NOMO-1 treated with DMSO at 0.1 percent for 48 hours (cell line): ENCODE results near the gene OBSCN.

Experiments used
- DNase-seq: peaks from one replicate; lab custom pipeline; 2025; ENCODE audit not compliant: unreplicated experiment; lab: John Stamatoyannopoulos, UW

OBSCN gene

DNA sequence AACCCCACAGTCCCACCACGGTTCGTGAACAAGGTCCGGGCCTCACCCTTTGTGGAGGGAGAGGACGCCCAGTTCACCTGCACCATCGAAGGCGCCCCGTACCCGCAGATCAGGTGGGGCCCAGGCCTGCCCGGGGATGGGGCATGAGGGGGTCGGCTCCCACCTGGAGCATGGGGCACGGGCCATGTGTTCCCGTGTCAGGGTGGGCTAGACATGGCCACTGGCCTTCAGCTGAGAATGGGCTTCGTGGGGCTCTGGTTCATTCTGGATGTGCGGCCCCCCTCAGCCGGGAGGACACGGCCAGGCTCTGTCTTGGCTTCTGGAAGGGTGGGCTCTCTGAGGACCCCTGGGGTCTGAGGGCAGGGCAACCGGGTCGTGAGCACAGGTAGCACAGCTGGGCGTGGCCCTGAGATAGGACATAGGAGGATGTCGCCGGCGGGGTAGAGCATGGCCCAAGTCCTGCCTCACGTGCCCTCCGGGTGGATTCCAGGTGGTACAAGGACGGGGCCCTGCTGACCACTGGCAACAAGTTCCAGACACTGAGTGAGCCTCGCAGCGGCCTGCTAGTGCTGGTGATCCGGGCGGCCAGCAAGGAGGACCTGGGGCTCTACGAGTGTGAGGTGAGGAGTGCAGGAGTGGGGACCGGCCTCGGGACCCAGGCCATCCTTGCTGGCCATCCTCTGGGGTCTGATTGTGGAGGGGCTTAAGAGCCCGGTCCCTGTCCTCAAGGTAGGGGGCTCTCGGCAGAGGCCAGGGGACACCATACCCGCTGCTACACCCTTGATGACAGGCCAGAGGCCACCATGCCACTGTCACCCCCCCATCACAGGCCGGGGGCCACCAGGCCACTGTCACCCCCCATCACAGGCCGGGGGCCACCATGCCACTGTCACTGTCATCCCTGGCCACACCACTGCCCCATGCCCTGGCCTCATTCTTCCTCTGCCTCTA, 143.3 kb downstream of the OBSCN start:
- DNase-seq = no peak

DNA sequence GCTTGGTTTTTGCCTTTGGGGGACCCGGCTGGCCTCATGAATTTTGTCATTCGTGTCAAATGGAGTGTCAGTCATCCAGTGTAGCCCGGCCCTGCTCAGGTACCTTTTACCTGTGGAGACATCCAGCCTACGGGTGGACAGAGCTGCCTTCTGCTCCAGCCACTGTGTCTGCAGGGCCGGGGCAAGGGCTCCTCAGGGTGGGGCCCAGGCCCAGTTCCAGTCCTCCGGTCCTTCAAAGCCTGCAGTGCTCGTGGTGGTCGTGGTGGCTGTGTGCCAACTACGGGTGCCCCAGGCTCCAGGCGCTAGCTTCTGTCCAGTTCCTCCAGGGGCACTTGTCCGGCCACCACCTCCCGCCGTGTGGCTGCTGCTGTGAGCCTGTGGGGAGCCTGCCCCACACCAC, 144.0 kb downstream of the OBSCN start:
- no peak for DNase-seq

DNA sequence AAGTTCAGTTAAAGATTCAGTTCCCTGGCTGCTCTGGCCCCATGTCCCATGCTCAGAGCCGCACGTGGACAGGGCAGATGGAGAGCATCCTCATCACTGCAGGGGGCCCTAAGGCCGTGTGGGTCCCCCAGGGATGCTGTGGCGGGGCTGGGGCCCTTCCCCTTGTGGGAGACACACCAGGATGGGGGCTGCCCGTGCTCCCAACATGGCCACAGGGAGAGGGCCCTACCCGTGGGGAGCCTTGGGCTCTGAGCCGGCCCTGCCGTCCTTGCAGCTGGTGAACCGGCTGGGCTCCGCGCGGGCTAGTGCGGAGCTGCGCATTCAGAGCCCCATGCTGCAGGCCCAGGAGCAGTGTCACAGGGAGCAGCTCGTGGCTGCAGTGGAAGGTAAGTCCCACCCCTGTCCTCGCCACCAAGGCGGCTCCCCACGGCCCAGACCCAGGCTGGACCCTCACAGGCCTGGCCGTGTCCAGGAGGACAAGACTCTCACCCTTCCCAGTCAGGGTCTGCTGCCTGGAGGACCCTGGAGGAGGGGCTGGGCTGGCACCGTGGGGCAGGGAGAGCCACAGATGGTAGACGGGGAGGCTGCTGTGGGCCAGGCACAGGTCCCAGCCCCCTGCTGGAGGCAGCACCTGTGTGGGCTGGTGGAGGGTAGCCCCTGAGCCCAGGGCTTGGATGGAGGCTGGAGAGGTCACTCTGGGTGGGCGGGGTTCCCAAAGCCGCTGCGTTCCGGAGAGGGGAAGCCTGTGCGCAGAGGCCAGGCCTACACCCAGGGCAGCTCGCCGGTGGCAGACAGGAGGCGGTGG, 145.0 kb downstream of the OBSCN start:
- no peak for DNase-seq

DNA sequence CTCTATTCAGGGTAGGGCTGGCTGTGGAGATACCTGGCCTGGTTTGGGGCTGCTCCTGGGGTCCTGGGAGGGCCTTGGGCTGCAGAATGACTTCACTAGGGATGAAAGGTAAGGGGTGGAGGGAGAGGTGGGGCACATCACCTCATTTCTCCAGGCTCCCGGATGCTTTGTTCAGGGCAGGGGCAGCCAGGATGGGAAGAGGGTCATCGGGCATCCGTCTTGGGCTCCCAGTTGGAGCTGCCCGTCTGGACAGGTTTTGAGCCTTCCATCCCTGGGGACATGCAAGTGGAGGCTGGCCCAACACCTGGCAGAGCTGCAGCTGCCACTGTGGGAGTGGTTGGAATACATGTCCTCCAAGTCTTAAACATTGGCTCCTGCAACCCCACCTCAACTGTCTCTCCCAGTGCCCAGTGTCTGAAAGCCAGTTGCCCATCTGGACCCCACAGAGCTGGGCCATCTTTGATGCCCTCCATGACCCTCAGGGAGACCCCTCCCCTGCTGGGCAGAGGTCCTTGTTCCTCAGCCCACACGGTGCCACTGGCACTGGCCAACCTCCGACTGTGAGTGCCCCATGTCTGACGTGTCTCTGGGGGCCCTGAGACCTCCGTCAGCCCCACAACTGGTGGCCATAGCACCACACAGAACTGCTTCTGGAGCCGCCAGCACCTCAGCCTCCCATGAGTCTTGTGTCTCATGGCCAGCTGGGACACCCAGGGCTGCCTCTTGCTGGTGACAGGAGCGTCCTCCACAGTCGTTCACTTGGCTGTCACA, 145.9 kb downstream of the OBSCN start:
- DNase-seq = no peak

DNA sequence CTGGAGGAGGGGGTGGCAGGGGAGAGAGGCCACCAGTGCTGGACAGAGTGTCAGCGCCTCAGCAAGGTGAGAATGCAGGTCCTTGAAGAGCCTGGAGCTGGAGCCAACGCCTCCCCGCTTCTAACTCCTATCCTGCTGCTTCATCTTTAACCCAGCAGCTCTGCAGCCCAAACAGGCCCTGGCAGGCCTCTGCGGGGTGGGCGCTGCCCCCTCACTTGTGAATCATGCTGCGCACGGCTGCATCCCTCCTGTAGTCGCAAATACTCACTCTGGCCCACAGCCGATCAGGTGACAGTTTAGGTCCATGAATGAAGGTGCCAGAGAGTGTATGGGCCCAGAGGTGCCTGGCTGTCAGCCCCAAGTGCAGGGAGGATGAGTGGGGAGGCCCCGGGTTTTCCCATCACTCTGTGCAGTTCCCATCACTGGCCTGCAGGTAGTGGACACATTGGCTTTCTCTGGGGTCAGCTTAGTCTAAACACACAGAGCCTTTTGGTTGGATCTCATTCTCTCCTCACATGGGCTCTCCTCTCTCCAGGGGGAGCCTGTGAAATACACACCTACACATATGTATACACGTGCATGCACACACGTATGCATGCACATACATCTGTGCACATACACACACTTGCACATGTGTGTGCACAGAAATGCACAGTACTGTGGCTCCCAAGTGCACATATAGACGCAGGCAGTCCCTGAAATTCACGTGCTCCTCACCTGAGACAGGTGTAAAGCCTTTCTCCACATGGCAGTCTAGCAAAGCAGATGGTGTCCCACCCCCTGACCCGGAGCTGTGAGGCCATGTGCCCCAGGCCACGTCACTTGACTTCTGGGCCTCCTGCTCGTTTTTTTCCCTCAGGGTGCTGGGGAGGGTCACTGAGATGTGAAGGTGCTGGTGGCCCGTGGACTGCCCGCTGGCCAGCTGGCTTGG, 146.8 kb downstream of the OBSCN start:
- DNase-seq = no peak

DNA sequence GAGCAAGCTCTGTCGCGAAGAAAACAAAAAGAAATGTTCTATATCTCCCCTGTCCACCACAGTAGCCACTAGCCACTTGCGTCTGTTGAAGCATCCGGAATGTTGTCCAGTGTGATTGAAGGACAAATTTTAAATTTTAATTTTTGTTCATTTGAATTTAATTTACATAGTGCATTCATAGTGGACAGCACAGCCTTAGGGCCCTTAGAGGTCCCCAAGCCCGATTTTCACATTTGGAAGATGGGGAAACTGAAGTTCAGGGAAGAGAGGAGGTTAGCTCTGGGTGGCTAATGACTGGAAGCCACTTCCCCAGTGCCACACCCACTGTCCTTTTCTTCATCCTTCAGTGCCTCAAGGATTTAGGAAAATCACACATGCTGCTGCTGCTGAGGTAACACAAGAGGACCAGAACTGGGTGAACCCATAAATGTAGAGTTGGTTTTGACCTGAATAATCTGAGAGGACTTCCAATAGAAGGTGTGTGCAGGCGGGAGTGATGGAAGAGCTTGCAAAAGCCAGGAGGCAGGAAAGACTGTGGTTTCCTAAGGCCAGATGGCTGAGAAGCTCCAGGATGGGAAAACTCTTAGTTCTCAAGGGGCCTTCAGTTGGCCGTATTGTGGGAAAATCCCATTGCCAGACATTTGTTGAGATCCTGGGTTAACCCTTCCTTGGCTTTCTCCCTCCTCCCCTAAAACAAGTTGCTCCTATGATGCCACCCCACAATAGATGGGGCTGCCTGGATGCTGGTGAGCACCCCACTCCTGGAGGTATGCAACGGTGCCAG, 149.2 kb downstream of the OBSCN start:
- DNase-seq = no peak

DNA sequence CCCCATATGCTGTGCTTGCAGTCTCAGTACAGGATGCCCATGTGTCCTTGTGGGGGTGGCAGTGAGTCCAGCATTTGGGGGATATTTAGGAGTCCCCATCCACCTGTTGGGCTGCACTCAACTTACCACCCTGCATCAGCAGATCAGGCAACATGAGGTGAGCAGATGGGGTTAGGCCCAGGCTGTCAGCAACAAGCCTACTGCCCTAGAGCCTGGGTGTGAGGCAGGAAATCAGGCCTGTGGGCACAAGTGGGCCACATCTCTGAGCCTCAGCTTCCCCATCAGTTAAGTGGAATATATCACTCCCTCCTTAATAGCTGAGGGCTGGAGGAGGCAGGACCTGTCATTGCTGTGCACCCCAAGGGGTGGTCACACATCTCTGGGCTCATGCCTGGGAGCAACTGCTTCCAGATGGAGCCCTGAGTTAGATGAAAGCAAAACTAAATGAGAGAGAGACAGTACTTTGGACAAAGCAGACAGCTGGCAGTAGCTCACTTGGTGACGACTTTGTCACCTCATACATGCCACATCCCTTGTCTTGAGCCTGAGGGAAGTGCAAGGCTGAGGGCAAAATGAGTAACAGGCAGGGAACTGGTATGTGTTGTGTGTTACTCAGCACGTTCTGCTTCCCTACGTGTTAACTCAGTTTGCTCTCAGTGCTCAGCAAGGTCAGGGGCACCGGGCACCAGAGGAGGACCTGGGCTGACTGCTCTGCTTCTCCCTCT, 150.4 kb downstream of the OBSCN start:
- no peak for DNase-seq

DNA sequence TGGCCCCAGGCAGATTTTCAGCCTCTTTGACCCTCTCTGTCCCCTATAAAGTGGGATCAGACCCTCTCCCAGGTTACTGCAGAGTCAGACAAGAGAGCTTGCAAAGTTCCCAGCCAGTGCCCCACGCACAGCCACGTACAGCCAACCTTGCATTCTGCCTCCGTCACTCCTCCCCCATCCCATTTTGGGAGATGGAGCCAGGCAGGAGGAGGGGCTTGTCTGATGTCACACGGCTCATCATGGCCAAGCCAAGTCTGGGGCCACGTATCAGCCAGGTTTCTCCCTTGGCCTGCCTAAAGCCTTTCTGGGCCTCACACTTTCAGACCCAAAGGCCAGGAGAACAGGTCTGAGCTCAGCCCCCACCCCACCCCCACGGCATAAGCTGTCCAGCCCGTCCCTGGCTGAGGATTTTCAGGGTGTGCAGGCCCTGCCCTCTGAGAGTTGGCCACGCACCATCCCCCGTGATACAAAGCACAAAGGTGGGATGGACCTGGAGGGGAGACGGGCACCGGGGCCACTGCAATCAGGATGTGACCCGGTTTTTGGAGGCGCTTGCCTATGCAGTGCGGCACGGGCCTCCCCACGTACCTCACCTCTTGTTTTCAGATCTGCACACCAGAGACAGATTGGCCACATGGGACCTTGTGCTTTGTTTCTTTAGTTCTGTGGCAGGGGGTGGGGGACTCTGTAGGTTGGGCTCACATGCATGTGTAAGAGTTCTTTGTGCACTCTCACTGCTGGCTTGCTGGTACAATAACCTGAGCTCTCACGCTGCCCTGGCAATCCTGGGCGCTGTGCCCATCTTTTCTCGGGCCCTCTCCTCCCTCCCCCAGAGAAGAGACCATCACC, 151.1 kb downstream of the OBSCN start:
- DNase-seq = no peak

DNA sequence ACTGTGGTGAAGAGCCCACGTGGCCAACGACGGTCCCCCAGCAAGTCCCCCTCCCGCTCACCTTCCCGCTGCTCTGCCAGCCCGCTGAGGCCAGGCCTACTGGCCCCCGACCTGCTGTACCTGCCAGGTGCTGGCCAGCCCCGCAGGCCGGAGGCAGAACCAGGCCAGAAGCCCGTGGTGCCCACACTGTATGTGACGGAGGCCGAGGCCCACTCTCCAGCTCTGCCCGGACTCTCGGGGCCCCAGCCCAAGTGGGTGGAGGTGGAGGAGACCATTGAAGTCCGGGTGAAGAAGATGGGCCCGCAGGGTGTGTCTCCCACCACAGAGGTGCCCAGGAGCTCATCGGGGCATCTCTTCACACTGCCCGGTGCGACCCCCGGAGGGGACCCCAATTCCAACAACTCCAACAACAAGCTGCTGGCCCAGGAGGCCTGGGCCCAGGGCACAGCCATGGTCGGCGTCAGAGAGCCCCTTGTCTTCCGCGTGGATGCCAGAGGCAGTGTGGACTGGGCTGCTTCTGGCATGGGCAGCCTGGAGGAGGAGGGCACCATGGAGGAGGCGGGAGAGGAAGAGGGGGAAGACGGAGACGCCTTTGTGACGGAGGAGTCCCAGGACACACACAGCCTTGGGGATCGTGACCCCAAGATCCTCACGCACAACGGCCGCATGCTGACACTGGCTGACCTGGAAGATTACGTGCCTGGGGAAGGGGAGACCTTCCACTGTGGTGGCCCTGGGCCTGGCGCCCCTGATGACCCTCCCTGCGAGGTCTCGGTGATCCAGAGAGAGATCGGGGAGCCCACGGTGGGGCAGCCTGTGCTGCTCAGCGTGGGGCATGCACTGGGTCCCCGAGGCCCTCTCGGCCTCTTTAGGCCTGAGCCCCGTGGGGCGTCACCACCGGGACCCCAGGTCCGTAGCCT, 152.0 kb downstream of the OBSCN start:
- no peak for DNase-seq

DNA sequence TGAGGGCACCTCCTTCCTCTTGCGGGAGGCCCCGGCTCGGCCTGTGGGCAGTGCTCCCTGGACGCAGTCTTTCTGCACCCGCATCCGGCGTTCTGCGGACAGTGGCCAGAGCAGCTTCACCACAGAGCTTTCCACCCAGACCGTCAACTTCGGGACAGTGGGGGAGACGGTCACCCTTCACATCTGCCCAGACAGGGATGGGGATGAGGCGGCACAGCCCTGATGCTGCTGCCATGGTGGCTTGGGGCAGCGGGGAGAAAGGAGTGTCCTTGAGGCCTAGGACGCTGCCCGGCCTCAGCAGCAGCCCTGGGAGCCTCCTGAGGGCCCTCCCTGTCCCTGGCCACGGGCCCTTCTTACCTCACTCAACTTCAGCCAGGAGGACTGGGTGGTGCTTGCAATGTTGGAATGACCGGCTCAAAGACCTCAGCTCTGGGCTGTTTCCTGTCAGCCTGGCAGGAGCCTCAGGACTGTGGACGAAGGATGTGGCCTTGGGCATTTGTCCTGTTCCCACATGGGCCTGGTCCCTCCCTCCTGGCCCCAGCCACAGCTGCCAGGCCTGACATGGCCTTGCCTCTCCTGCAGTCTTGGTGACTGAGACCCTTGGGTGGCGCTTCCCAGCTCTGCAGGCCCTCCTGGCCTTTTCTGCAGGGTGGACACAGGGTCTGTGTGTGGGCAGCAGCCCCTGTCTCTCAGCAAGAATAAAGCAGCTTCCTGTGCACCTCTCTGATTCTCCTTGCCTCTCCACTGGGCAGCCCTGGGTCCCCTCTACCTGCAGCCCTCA, 152.9 kb downstream of the OBSCN start:
- DNase-seq = no peak

DNA sequence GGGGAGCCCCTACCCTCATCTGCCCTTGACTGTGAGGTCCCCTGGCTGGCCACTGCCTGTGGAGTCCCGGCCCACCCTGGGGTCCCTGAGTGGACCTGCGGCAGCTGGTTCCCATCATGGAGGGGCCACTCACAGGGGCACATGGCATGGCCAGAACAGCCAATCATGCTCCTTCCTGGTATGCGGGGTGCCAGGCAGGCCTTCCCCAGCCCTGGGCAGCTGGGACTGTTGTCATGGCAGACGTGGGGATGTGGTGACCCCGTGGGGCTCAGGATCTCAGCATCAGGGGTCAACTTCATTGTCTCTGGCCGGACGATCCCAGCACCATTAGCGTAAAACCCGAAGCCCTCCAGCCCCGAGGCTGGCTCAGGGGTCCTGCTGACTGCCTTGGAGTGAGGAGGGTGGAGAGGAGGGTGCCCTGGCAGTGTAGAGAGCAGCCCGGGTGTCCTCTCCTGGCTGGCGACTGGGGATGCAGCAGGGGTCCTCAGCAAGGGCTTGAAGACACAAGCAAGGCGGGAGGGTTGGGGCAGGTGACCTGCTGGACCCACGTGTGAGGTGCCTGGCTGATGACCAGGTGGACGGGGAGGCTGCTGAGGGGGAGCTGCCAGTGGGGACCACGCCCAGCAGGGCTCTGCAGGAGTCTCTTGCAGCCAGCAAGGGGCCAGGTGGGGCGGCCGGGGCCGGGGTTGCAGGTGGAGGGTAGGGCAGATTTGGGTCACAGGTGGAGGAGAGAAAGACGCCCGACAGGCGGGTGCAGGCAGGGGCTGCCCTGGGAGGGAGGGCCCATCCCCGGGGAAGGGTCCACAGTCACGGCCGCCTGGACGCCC, 153.7 kb downstream of the OBSCN start:
- DNase-seq = no peak

DNA sequence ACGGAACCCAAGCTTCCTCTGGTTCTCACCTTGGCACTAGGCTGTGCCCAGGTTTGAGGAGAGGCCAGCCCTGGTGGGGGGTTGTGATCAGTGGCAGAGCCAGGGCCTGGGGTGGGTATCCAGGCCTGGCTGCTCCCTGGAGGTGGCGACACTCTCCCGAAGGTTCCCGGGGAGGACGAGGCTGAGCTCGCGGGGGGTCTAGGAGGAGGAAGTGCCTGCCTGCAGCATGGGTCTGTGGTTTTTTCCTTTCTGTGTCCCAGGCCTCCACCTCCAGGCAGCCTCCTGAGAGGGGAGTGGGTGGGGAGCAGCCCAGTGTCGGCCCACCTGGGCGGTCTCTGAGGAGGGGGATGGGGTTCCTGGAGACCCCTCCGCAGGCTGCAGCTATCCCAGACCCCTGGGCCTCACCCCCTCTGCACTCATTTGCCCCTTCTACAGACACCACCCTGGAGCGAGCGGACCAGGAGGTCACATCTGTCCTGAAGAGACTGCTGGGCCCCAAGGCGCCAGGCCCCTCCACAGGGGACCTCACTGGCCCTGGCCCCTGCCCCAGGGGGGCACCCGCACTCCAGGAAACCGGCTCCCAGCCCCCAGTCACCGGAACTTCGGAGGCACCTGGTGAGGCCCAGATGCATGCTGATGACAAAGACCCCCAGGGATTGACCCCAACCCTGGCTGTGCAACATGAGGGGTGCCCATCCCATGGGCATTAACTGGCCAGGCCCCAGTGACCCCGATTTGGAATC, 154.5 kb downstream of the OBSCN start:
- DNase-seq = no peak

DNA sequence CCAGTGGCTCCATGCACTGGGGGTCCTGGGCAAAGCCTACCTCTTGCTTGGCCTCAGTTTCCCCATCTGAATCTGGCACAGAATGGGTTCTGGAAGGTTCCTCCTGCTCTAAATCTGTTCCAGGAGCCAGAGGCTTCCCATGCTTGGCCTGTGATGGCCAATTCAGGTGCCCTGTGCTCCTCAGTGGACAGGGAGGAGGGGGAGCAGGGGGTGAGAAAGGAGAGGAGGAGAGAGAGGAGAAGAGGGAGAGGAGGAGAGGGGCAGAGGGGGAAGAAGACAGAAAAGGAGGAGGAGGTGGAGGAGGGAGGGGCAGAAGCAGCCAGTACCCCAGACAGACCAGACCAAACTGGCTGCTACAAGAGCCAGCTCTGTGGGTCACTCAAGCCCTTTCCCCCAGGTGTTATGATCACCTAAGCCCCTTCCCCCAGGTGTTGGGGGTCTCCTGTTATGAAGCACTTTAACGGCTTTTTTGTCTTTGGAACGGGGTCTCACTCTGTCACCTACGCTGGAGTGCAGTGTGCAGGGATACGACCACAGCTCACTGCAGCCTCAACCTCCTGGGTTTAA, 155.1 kb downstream of the OBSCN start:
- no peak for DNase-seq

DNA sequence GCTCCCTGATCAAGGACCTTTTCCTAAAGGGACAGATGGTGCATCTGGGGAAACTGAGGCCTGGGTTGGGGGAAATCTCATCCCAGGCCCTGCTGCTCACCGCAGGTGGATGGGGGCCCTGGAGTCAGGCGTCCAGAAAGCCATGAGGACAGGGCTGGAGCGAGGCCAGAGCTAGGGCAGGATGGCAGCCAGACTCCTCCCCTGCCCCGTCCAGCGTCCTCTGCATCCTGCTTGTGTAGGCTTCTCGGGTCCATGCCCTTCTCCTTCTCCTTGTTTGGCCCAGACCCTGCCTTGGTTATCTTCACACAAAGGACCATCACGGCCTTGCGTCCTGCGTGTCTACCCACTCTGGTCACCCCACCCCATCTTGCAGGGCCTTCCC, 155.8 kb downstream of the OBSCN start:
- DNase-seq = no peak
